K562 (cell line): ENCODE measurements around the gene PGPEP1. TPM values are rescaled to one million over a fixed set of nuclear protein-coding genes. Genes with fewer than 3 reads are reported as not detected.

Source experiments
- AFF1 ChIP-seq, 2 experiments: fragments of 450-650 bp; IDR thresholded peaks; 2 replicates each; pipeline ENCODE4 v1.6.1; 2018; ENCODE audit warnings: mild to moderate bottlenecking in 2 of 2, low read depth in 1 of 2; ENCODE audit not compliant: partially characterized antibody in 2 of 2
- CBX5 ChIP-seq: IDR thresholded peaks from 2 replicates; pipeline ENCODE4 v1.6.1; 2014; ENCODE audit warnings: low read depth, borderline replicate concordance
- ESRRB ChIP-seq: fragments of 250-450 bp; sonication (Bioruptor Pico); IDR thresholded peaks from 2 replicates; pipeline ENCODE4 v1.5.0; 2020; ENCODE audit warnings: mild to moderate bottlenecking, moderate library complexity, borderline replicate concordance
- FOS ChIP-seq: IDR thresholded peaks from 3 replicates; pipeline ENCODE4 v1.6.1; 2011; ENCODE audit not compliant: insufficient read length; ENCODE audit errors: extremely low read depth
- HMG20A ChIP-seq: fragments of 450-650 bp; formaldehyde crosslinking; conservative IDR thresholded peaks from 2 replicates; pipeline ENCODE4 v1.4.0; 2020; ENCODE audit warnings: mild to moderate bottlenecking, mixed read lengths
- ILF3 ChIP-seq: fragments of 450-650 bp; IDR thresholded peaks from 2 replicates; pipeline ENCODE4 v1.6.1; 2018; ENCODE audit warnings: antibody characterized with exemption, mild to moderate bottlenecking, moderate library complexity, borderline replicate concordance
- KAT7 ChIP-seq: sonication (generic); formaldehyde crosslinking; IDR thresholded peaks from 2 replicates; pipeline ENCODE4 v1.8.0; 2022; ENCODE audit warnings: missing genetic modification reagents, mild to moderate bottlenecking, borderline replicate concordance
- KHSRP ChIP-seq: fragments of 450-650 bp; IDR thresholded peaks from 2 replicates; pipeline ENCODE4 v1.6.1; 2017
- NR2C1 ChIP-seq, 2 experiments: fragments of 450-650 bp; IDR thresholded peaks; 2 replicates each; pipeline ENCODE4 v1.6.1; 2017; ENCODE audit warnings: mild to moderate bottlenecking in 2 of 2, antibody characterized with exemption in 1 of 2, inconsistent platforms in 1 of 2, missing compliant biosample characterization in 1 of 2, missing genetic modification characterization in 1 of 2
- PCBP2 ChIP-seq: fragments of 200-400 bp; formaldehyde crosslinking; IDR thresholded peaks from 2 replicates; pipeline ENCODE4 v1.6.1; 2018; ENCODE audit warnings: low read length, low read depth, mild to moderate bottlenecking, moderate library complexity; ENCODE audit not compliant: poor library complexity, severe bottlenecking
- PHB2 ChIP-seq: fragments of 450-650 bp; IDR thresholded peaks from 2 replicates; pipeline ENCODE4 v1.6.1; 2017; ENCODE audit warnings: low read depth
- RBM22 ChIP-seq: fragments of 200-400 bp; formaldehyde crosslinking; IDR thresholded peaks from 2 replicates; pipeline ENCODE4 v1.6.1; 2018; ENCODE audit warnings: low read length, low read depth; ENCODE audit not compliant: poor library complexity, severe bottlenecking
- REST ChIP-seq, 2 experiments: fragments of 450-650 bp; formaldehyde crosslinking in 1 of 2; IDR thresholded peaks; 2 replicates each; pipeline versions ENCODE4 v1.4.0 to v1.6.1; 2014 to 2020; ENCODE audit warnings: mild to moderate bottlenecking in 2 of 2, borderline replicate concordance in 1 of 2, low read depth in 1 of 2
- ZBTB2 ChIP-seq: fragments of 450-650 bp; IDR thresholded peaks from 2 replicates; pipeline ENCODE4 v1.6.1; 2016; ENCODE audit warnings: antibody characterized with exemption
- ZNF12 ChIP-seq: sonication (generic); formaldehyde crosslinking; IDR thresholded peaks from 2 replicates; pipeline ENCODE4 v1.4.0; 2020; ENCODE audit warnings: mild to moderate bottlenecking, missing genetic modification reagents
- polyA plus RNA-seq, 8 experiments: library from polyadenylated mRNA; depleted of rRNA in 4 of 8; stranded (reverse) in 5 of 8; unstranded in 3 of 8; fragments of >200 nt; fragmentation: Nextera tagmentation in 2 of 8; fragmentation: Illumina TruSeq in 1 of 8; extraction: Ambion mirVana in 2 of 8; extraction: Trizol in 1 of 8; gene quantifications; 2 replicates each; pipeline versions ENCODE4 v1.2.1 to v1.2.3, GENCODE V29; 2011 to 2014; ENCODE audit warnings: inconsistent platforms in 1 of 8, missing spikeins in 1 of 8
- total RNA-seq, 7 experiments: library from RNA; depleted of rRNA in 6 of 7; stranded (reverse); fragments of >200 nt in 6 of 7; fragmentation: Illumina TruSeq in 2 of 7; extraction: Trizol in 2 of 7; gene quantifications; 2 replicates each; pipeline versions ENCODE4 v1.2.1 to v1.2.3, GENCODE V29; 2011 to 2021; ENCODE audit warnings: low replicate concordance in 1 of 7

Gene PGPEP1
- total and polyA plus RNA-seq, 9 of the 15 experiments (the other 6 are each of a cell fraction or from before 2014, with no cell fraction given) = 10.0 to 69.6 (median 33.5) TPM

- TF ChIP-seq REST (IDR thresholded peaks at IDR 0.05; ENCODE audit: borderline replicate concordance) (peak; percentile 80), REST (CRISPR knock-in tag; IDR thresholded peaks at IDR 0.05; ENCODE audit: low read depth) (no peak), KHSRP (no peak), ILF3 (no peak), ESRRB (CRISPR knock-in tag) (no peak), CBX5 (no peak), PCBP2 (no peak), RBM22 (no peak), PHB2 (no peak), ZNF12 (CRISPR knock-in tag) (no peak), ZBTB2 (0 out of 2 replicates have a peak, but pooled peaks have one; percentile 11), NR2C1 (IDR thresholded peaks at IDR 0.05) (no peak), NR2C1 (tag; IDR thresholded peaks at IDR 0.05) (no peak), HMG20A (CRISPR knock-in tag) (no peak), KAT7 (CRISPR knock-in tag) (peak; percentile 15; the same call in 1 of the 2 replicates), AFF1 (IDR thresholded peaks at IDR 0.05; ENCODE audit: low read depth in 1 of 2, partially characterized antibody in 2 of 2) (no peak), FOS (no peak)
These were observed 48.0 kb upstream of the PGPEP1 start (continued) for GRCh38 chr19:18292462-18292809.
